PFSK-1 (cell line): Measurements from ENCODE around the gene ENOX2.

ENCODE experiments used
- FOXP2 ChIP-seq: optimal IDR thresholded peaks from 2 replicates; pipeline ENCODE3; 2011; ENCODE audit warnings: borderline replicate concordance, control low read depth, inconsistent platforms; ENCODE audit not compliant: insufficient read depth; ENCODE audit errors: extremely low read length, extremely low read depth
- POLR2AphosphoS5 ChIP-seq: IDR thresholded peaks from 2 replicates; pipeline ENCODE4 v1.6.1; 2012; ENCODE audit warnings: low read depth, mild to moderate bottlenecking, control low read depth, low read length, moderate library complexity
- SIN3A ChIP-seq: IDR thresholded peaks from 2 replicates; pipeline ENCODE4 v1.6.1; 2012; ENCODE audit warnings: mild to moderate bottlenecking, low read length, moderate library complexity, borderline replicate concordance; ENCODE audit not compliant: insufficient read depth
- TAF1 ChIP-seq: IDR thresholded peaks from 2 replicates; pipeline ENCODE4 v1.6.1; 2012; ENCODE audit warnings: low read length, control low read depth, borderline replicate concordance; ENCODE audit not compliant: insufficient read depth
- TF ChIP-seq, protein P1 (sequence below), 2 experiments: IDR thresholded peaks; 2 replicates each; pipeline versions ENCODE4 v1.6.1 to v1.8.0; 2011 to 2012; ENCODE audit warnings: low read depth in 2 of 2, low read length in 2 of 2, control low read depth in 1 of 2, inconsistent platforms in 1 of 2, mild to moderate bottlenecking in 1 of 2, moderate library complexity in 1 of 2; ENCODE audit not compliant: insufficient read depth in 1 of 2

The ENOX2 gene

DNA sequence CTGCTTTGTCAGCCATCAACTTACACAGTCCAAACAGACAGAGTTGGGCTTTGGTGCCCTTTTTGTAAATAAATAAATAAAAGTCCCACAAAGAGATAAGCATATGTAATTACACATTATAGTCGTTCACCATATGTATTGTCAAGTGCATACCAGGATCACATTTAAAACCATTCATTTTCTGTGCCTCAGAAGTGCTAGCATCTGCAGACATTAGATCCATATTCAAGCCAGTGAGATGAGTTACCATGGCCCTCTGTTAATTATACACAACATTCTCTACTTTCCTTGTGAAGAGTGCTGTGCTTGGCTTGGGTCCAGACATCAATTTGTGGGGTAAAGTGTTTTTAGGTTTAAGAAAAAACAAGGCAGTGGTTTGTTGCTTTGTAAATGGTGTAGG is 76.8 kb downstream of the ENOX2 start:
- TF ChIP-seq TAF1 (no peak), FOXP2 (no peak), POLR2AphosphoS5 (no peak), SIN3A (no peak)
- TF ChIP-seq, protein P1, sequence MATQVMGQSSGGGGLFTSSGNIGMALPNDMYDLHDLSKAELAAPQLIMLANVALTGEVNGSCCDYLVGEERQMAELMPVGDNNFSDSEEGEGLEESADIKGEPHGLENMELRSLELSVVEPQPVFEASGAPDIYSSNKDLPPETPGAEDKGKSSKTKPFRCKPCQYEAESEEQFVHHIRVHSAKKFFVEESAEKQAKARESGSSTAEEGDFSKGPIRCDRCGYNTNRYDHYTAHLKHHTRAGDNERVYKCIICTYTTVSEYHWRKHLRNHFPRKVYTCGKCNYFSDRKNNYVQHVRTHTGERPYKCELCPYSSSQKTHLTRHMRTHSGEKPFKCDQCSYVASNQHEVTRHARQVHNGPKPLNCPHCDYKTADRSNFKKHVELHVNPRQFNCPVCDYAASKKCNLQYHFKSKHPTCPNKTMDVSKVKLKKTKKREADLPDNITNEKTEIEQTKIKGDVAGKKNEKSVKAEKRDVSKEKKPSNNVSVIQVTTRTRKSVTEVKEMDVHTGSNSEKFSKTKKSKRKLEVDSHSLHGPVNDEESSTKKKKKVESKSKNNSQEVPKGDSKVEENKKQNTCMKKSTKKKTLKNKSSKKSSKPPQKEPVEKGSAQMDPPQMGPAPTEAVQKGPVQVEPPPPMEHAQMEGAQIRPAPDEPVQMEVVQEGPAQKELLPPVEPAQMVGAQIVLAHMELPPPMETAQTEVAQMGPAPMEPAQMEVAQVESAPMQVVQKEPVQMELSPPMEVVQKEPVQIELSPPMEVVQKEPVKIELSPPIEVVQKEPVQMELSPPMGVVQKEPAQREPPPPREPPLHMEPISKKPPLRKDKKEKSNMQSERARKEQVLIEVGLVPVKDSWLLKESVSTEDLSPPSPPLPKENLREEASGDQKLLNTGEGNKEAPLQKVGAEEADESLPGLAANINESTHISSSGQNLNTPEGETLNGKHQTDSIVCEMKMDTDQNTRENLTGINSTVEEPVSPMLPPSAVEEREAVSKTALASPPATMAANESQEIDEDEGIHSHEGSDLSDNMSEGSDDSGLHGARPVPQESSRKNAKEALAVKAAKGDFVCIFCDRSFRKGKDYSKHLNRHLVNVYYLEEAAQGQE (IDR thresholded peaks at IDR 0.05; ENCODE audit: insufficient read depth in 1 of 2, low read depth in 2 of 2, low read length in 2 of 2) = no peak

DNA sequence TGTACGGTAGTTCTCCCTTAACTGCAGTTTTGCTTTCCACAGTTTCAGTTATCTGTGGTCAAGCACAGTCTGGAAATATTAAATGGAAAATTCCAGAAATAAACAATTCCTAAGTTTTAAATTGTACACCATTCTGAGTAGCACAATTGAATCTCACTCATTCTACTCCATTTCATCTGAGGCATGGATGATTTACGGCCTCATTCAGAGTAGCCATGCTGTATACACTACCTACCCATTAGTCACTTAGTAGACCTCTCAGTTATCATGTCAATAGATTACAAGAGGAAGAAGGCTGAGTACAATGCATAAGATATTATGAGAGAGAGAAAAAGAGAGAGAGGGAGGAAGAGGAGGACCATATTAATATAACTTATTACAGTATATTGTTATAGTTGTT is 77.5 kb downstream of the ENOX2 start:
- no peak for TF ChIP-seq SIN3A
- TF ChIP-seq POLR2AphosphoS5 = no peak
- TF ChIP-seq, protein P1 (IDR thresholded peaks at IDR 0.05; ENCODE audit: insufficient read depth in 1 of 2, low read depth in 2 of 2, low read length in 2 of 2) = no peak
- TF ChIP-seq TAF1 = no peak
- no peak for TF ChIP-seq FOXP2

DNA sequence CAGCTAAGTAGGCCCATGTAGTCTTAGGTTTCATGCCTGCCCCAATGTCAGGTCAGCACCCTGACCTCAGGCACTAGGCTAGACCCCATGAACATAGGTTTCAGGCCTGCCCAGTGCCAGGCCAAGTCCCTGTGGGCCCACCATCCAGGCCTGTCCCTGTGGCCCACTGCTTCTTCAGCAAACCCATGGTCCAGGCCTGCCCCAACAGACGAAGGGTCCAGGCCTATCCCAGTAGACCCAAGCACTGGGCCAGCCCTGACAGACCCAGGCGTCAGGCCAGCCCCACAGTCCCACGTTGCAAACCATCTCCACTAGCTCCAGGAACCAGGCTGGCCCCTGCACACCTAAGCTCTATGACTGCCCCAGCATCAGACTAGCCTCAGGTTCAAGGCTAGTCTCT is 92.4 kb downstream of the ENOX2 start:
- TF ChIP-seq, protein P1 (IDR thresholded peaks at IDR 0.05; ENCODE audit: insufficient read depth in 1 of 2, low read depth in 2 of 2, low read length in 2 of 2) = no peak
- TF ChIP-seq FOXP2 = no peak
- TF ChIP-seq SIN3A = no peak
- no peak for TF ChIP-seq TAF1

DNA sequence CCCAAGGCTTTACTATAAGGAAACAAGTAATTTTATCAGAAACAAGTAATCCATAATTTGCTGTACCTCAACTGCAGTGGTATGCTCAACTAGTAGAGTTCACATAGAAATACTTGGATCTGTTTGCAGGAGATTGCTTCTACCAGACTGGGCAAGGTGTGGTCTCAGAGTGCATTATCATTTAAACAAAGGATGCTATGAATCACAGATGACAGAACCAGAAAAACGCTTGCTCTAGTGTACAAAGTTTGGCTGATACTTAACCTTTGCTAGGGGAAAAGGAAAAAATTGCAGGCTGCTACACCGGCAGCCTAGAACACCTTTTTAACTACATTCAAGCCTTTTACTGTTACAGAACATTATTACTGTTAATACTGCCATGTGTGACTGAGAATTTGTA is 97.1 kb downstream of the ENOX2 start:
- TF ChIP-seq POLR2AphosphoS5 (no peak), SIN3A (no peak), TAF1 (no peak), FOXP2 (no peak)
- TF ChIP-seq, protein P1 (IDR thresholded peaks at IDR 0.05; ENCODE audit: insufficient read depth in 1 of 2, low read depth in 2 of 2, low read length in 2 of 2) = no peak

DNA sequence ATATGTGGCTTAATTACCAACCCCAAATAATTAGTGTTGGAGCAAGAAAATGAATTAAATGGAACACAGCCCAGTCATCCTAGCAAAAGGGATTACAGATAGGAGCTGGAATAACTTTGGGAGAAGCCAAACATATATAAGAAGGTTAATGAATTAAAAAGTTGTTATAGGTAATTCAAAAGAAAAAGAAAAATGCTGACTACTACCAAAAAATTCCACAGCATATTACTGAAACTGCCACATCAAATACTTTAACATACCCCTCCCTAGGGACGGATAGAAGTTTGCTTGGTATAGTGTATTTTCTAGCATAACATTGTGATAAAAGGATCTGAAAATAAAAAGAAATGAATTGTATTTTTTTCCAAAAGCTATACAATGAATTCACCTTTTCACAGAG is 99.5 kb downstream of the ENOX2 start:
- TF ChIP-seq SIN3A (no peak), FOXP2 (no peak), POLR2AphosphoS5 (no peak)
